Esophagus squamous epithelium (tissue), 4 donors: ENCODE measurements around the gene RNF126.

ENCODE experiments used
- CTCF ChIP-seq, 6 experiments: fragments of 450-650 bp in 4 of 6; fragments of 200-600 bp in 2 of 6; sonication (generic) in 2 of 6; IDR thresholded peaks; one replicate each; pipeline ENCODE4 v1.5.1; 2016 to 2019; ENCODE audit warnings: antibody characterized with exemption in 6 of 6, mild to moderate bottlenecking in 4 of 6, moderate library complexity in 4 of 6
- POLR2A ChIP-seq, 4 donors: fragments of 450-650 bp; IDR thresholded peaks; one replicate each; pipeline ENCODE4 v1.6.1; 2017; ENCODE audit warnings: antibody characterized with exemption in 4 of 4, mild to moderate bottlenecking in 4 of 4, moderate library complexity in 3 of 4

- no peak for TF ChIP-seq CTCF (IDR thresholded peaks at IDR 0.05)
- no peak for TF ChIP-seq POLR2A (IDR thresholded peaks at IDR 0.05)
These were observed 11.7 kb downstream of the RNF126 start for GRCh38 chr19:651114-651818.
